Astrocyte of the cerebellum (primary cell): ENCODE measurements around the gene KSR1.

Source experiments
- DNase-seq: peaks from one replicate; pipeline ENCODE4 v3.0.0-alpha.2; 2011; ENCODE audit warnings: low read depth
- H3K4me3 ChIP-seq: 2 replicates; pipeline ENCODE4 v1.5.1; 2011; ENCODE audit warnings: mild to moderate bottlenecking, low read depth, low read length, moderate library complexity
- in situ Hi-C: cut with HindIII; loops from 2 replicates; pipeline ENCODE4 v1.10.0; 2017; ENCODE audit warnings: low sequenced_read_pairs
- TF ChIP-seq, protein P1 (sequence below): IDR thresholded peaks from 2 replicates; pipeline ENCODE4 v1.5.1; 2012; ENCODE audit warnings: low read length, low read depth, moderate library complexity, mild to moderate bottlenecking; ENCODE audit errors: missing control alignments

The KSR1 gene

DNA sequence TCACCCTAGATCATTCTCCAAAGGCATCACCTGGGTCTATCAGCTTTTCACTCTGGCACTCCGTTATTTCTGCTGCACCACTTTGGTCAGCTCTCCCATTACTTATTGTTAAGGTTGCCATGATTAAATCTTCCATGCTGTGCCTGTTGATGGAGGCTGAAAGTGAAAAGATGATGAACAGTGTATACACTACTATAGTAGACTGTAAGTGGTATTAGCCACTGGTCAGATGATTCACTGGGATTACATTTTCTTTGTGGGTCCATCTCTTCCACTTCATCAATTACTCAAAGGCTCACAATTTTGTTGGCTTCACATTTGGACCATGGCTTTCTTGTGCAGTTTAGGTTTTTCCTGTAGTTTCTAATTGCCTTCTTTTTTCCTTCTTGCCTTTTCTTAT is 158.9 kb downstream of the KSR1 start:
- no peak for DNase-seq
- in situ Hi-C loops, result no loop called here
- TF ChIP-seq, protein P1, sequence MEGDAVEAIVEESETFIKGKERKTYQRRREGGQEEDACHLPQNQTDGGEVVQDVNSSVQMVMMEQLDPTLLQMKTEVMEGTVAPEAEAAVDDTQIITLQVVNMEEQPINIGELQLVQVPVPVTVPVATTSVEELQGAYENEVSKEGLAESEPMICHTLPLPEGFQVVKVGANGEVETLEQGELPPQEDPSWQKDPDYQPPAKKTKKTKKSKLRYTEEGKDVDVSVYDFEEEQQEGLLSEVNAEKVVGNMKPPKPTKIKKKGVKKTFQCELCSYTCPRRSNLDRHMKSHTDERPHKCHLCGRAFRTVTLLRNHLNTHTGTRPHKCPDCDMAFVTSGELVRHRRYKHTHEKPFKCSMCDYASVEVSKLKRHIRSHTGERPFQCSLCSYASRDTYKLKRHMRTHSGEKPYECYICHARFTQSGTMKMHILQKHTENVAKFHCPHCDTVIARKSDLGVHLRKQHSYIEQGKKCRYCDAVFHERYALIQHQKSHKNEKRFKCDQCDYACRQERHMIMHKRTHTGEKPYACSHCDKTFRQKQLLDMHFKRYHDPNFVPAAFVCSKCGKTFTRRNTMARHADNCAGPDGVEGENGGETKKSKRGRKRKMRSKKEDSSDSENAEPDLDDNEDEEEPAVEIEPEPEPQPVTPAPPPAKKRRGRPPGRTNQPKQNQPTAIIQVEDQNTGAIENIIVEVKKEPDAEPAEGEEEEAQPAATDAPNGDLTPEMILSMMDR, result no peak

DNA sequence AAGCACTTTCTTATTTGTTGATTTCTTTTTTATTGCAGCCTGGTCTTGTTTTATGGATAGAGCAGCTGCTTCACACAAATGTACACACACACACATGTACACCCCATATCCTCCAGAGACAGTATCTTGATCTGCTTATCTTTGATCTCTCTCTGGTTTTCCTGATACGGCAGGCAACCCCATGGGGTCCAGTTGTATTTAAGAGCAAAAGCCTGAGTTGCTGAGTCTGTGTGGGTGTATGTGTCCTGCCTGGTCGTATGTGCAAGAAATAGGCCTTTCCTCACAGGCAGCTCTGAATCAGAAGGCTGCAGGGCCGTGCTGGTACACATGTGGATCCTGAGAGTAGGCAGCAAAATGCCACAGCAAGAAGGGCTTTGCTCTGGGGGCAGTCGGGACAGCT is 160.2 kb downstream of the KSR1 start:
- in situ Hi-C loops, result no loop called here
- DNase-seq, result no peak
- H3K4me3 ChIP-seq, result no peak overlapping the region
- TF ChIP-seq, protein P1, result no peak

More for the DNA sequence above, 158.9 kb downstream of the KSR1 start:
- no peak overlapping the region for H3K4me3 ChIP-seq

DNA sequence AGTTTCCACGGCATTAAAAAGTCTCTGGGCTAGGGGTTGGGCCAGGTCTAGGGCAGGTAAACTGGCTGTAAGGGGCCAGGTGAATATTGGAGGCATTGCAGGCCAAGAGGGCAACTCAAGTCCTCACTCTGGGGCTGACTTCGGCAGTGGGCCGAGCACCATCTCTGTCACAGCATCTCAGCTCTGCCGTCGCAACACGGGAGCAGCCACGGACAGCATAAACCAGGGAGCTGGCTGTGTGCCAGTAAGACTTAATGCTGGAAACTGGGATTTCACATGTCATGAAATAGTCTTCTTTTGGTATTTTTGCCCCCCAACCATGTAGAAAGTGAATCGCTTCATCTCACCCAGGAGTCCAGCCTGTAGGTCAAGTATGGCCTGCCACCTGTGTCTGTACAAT is 162.2 kb downstream of the KSR1 start:
- no peak overlapping the region for H3K4me3 ChIP-seq
- DNase-seq, result no peak
- in situ Hi-C loops, result no loop called here
- TF ChIP-seq, protein P1, result no peak

DNA sequence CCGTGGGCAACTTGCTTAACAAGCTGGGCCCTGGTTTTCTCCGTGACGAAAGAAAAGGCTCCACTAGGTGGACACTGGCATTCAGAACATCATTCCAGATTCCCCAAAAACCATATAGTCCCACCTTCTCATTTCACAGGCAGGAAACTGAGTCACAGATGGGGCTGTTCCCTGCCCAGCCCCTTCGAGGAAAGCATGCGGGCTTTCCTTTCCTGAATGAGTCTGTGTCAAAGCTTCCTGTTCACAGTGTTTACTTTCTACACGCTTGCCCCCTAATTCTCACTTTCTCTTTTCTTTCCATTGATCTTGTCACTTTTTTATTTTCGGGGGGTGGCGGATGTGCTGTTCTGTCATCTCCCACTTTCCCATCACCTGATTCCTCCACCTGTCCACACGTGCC is 164.5 kb downstream of the KSR1 start:
- TF ChIP-seq, protein P1, result no peak
- in situ Hi-C loops, result no loop called here
- DNase-seq, result no peak
- H3K4me3 ChIP-seq, result no peak overlapping the region

DNA sequence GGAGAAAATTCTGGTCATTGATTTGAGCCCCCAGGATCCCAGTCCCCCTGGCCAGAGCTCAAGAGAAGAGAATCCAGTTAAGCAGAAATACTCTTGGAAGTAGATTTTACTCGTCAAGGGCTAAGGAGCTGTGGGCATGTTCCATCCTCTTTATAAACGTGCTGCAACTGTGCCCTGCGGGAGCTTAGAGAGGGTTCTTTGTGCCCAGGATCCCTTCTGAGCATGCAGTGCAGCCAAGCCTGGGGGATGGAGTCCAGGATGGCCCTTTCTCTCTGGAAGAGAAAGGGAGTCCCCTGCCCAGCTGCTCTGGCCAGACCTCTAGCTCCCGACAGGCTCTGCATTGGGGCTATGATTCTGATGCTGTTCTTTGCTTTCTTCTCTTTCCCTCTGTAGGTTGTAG is 165.3 kb downstream of the KSR1 start:
- in situ Hi-C loops, result no loop called here
- no peak overlapping the region for H3K4me3 ChIP-seq
- DNase-seq, result no peak
- TF ChIP-seq, protein P1, result no peak

DNA sequence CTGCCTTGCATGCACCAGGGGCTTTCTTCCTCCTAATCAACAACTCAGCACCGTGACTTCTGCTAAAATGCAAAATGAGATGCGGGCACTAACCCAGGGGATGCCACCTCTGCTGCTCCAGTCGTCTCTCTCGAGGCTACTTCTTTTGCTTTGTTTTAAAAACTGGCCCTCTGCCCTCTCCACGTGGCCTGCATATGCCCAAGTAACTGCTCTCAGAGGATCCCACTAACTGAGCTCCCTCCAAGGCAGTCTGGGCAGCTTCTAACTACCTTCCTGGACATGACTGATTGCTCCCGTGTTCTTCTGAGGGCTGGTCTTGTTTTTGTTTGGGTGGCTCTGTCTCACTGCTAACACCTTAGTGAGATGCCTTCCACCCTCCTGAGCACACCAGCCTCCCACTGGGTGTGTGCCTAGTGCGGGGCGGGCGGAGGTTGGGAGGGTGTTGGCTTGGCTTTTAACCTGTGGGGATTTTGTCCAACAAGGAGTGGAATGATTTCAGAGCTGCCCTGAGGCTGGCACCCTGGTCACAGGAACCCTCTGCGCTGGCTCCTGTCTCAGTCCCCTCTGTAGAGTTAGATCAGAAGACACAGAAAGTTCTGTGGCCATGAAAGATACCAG is 165.8 kb downstream of the KSR1 start:
- TF ChIP-seq, protein P1, result no peak
- H3K4me3 ChIP-seq, result no peak overlapping the region
- no peak for DNase-seq
- in situ Hi-C loops, result no loop called here
